Cerebellar cortex (tissue), 1 donor: ENCODE measurements around the gene JMJD6.
"Not testable (repeated sequence)": the region's sequence is repeated elsewhere in the genome, so short reads cannot be mapped to it uniquely, and the experiment has no call there.

Experiments used
- DNase-seq: peaks from one replicate; pipeline ENCODE4 v3.0.0-alpha.2; 2015; ENCODE audit warnings: low spot score

The JMJD6 gene

DNA sequence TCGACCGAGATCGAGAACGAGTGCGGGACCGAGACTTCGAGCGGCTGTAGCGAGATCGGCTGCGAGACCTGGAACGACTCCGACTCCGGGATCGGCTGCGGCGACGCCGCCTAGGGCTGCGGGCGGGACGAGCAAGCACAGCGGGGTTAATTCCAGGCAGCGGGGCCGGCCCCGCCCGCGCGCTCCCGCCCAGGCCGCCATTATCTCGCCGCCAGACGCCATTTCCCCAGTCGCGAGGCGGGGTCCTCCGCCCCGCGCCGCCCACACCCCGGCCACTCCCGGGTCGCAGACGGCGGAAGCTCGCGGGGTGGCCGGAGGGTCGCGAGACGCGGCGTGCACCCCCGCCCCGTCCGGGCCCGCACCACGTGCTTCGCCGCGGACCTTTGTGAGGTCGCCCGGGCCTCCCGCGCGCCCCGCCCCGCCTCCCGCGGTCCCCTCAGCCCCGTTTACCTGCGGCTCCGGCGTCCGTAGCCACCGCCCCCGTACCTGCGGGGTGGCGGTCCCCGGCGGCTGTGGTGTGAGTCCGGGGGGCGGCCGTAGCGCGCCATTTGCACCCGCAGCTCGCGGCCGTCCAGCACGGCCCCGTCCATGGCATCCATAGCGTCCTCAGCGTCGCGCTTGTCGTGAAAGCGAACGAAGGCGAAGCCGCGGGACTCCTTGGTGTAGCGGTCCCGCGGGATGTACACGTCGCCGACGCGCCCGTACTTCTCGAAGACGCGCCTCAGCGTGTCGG lies 10.1 kb upstream of the JMJD6 start:
- peak; percentile 42 for DNase-seq

DNA sequence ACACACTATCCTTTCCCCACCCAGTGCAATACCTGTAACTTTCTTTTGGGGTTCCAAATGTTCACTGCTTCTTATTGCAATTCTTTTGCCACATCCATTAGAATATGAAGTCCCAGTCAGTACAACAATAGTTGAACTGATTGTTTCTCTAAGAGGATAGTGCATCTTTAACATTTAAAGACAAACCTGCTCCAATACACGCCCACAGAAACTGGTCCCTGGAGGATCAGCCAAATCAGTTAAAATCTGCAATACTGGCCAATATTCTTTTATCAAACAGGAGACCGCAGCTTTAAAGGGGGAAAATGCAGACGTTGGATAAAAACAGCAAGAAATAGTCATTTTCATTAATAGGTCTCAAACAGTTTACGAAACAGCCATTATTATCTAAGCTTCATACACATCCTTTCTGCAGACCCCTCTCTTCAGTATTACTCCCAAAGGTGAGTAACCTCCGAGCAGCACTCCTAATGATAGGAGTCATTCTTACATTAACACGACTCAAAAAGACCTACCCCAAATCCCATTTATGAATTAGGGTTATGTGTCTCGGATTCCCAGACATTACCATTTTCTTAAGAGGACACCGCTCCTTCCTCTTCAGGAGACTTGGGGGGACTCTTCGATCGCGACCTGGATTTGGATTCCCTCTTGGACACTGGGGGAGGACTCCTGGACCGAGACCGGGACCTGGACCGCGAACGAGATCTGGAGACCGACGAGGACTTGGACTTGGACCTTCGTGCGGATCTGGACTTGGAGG lies 9.4 kb upstream of the JMJD6 start:
- DNase-seq = no peak

- DNase-seq = no peak
These were observed 8.6 kb upstream of the JMJD6 start for GRCh38 chr17:76735006-76735405.

GRCh38 chr17:76734080-76734840 lies 7.9 kb upstream of the JMJD6 start:
- no peak for DNase-seq

DNA sequence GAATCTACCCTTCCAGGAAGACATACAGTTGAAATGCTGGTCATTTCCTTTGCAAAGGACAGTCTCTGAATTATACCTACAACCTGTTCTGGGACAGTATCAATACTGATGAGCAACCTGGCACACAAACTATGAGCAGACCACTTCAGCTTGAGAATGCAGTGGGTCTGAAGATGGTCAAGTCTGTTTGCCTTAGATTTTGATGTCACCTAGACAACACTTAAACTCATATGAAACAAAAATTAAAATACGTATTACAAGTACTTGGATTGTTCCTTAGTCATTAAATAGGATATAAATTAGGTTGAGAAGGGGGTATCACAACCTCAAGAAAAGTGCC lies 7.2 kb upstream of the JMJD6 start:
- no peak for DNase-seq

GRCh38 chr17:76732734-76733617 lies 6.6 kb upstream of the JMJD6 start:
- DNase-seq = no peak

GRCh38 chr17:76731800-76732733 lies 5.7 kb upstream of the JMJD6 start:
- DNase-seq = not testable (repeated sequence)

- DNase-seq = no peak
These were observed 1.5 kb upstream of the JMJD6 start for GRCh38 chr17:76727745-76728456.

GRCh38 chr17:76726776-76727718 lies 641 bp upstream of the JMJD6 start, which contains the start of gene METTL23:
Gene METTL23 (plus strand): TSS chr17:76726839. CDS start chr17:76729711, 2,872 bp downstream.
- peak; percentile 62 for DNase-seq

- no peak for DNase-seq
These were observed 701 bp downstream of the JMJD6 start for GRCh38 chr17:76725580-76726230.

DNA sequence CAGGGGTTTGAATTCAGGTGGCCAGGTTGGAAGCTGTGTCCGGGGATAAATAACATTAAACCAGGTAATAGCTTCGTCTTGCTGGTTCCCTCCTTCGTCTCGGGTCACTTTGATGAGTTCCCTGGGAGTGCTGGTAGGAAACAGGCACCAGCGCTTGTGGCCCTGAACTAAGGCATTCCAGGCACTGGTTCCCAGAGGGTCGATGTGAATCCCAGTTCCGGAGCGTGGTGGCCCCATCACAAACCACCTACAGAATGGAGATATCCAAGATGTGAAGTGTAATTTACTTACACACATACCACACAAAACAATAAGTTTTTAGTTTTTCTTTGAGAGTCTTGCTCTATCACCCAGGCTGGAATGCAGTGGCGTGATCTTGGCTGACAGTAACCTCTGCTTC lies 2.6 kb downstream of the JMJD6 start:
- DNase-seq = no peak

- not testable (repeated sequence) for DNase-seq
These were observed 3.4 kb downstream of the JMJD6 start for GRCh38 chr17:76722977-76723376.

- DNase-seq = no peak
These were observed 4.1 kb downstream of the JMJD6 start for GRCh38 chr17:76722279-76722678.

DNA sequence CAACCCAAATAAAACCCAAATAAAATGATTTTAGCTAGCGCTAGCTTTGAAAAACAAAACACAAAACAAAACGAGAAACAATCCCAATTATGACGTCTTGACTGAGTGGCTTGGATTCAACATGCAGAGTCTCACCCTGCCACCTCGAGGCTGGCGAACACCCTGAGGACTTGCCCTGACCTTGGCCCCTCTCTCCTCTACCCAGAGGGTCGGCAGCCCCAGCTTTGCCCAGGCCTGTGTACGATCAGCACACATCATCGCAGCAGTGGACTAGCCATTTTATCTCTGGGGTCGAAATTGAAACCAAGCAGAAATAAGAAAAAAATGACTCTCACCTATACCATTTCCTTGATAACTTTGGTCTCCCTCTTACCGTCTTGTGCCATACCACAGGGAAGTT lies 4.9 kb downstream of the JMJD6 start:
- no peak for DNase-seq

- DNase-seq = no peak
These were observed 5.5 kb downstream of the JMJD6 start for GRCh38 chr17:76720941-76721340.

DNA sequence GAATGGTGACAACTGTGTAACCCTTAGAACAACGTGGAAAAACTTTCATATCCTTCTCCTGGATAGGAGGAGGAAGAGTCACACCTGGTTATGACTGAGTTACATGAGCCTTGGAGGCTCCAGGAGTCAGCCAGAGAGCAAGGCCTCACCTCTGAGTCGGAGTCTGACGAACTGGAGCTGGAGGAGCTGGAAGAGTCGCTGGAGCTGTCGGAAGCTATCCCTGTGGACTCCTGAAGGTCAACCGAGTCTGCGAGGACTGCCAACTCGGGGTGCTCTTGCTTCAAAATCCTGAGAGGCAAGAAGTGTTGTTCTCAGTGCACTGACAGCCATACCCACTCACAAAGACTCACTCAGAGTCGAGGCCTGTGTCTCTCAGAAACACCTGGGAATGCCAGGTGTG lies 6.2 kb downstream of the JMJD6 start:
- no peak for DNase-seq

GRCh38 chr17:76718516-76718915 lies 7.9 kb downstream of the JMJD6 start:
- DNase-seq = no peak

GRCh38 chr17:76716839-76717215 lies 9.6 kb downstream of the JMJD6 start:
- DNase-seq = no peak
